Measurements from ENCODE around the gene DMC1.

DNA sequence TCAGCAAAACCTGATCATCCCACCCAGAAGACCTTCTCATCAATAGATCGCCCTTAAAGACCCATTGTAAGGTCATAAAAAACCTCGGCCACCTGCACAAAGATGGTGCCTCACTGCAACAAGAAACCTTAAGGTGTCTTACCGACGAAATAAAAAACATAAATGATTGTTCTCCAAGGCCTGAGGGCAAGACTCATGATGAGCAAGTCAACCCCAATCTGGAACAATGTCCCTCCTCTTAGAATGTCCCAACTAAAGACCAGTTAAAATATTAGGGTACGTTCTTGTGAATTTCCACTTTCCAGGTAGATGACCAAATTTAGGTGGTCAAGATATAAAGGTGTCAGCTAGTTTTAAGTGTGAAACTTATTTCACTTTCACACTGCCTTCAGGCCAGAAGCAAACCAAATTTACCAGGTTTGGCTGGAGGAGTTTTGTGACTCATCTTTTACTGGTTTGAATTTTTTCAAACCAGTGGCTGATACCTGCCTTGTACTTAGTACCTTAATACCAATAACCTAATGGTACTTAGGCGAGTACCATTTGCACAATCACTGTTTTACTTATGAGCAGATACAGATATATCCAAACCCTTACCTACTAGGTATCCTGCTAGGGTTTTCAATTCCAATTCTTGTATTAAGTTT is 87.2 kb downstream of the DMC1 start:
- TF ChIP-seq GLIS3 (CRISPR knock-in tag; IDR thresholded peaks at IDR 0.05) (no peak), PATZ1 (CRISPR knock-in tag; IDR thresholded peaks at IDR 0.05; ENCODE audit: borderline replicate concordance) (no peak), ZC3H10 (CRISPR knock-in tag; IDR thresholded peaks at IDR 0.05) (no peak), CREB5 (CRISPR knock-in tag; IDR thresholded peaks at IDR 0.05; ENCODE audit: low read depth) (no peak), ZFP3 (CRISPR knock-in tag; IDR thresholded peaks at IDR 0.05) (no peak), ISL1 (CRISPR knock-in tag; IDR thresholded peaks at IDR 0.05) (no peak), RARB (CRISPR knock-in tag; IDR thresholded peaks at IDR 0.05) (no peak), ARNTL (CRISPR knock-in tag; IDR thresholded peaks at IDR 0.05; ENCODE audit: borderline replicate concordance, low read depth) (no peak), BACH2 (CRISPR knock-in tag; IDR thresholded peaks at IDR 0.05; ENCODE audit: borderline replicate concordance) (no peak), ZFP30 (CRISPR knock-in tag; IDR thresholded peaks at IDR 0.05) (no peak), TCF4 (CRISPR knock-in tag; IDR thresholded peaks at IDR 0.05; ENCODE audit: borderline replicate concordance) (no peak)
- TF ChIP-seq, protein P1, sequence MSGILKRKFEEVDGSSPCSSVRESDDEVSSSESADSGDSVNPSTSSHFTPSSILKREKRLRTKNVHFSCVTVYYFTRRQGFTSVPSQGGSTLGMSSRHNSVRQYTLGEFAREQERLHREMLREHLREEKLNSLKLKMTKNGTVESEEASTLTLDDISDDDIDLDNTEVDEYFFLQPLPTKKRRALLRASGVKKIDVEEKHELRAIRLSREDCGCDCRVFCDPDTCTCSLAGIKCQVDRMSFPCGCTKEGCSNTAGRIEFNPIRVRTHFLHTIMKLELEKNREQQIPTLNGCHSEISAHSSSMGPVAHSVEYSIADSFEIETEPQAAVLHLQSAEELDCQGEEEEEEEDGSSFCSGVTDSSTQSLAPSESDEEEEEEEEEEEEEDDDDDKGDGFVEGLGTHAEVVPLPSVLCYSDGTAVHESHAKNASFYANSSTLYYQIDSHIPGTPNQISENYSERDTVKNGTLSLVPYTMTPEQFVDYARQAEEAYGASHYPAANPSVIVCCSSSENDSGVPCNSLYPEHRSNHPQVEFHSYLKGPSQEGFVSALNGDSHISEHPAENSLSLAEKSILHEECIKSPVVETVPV (CRISPR knock-in tag; IDR thresholded peaks at IDR 0.05): no peak
- TF ChIP-seq, protein P2, sequence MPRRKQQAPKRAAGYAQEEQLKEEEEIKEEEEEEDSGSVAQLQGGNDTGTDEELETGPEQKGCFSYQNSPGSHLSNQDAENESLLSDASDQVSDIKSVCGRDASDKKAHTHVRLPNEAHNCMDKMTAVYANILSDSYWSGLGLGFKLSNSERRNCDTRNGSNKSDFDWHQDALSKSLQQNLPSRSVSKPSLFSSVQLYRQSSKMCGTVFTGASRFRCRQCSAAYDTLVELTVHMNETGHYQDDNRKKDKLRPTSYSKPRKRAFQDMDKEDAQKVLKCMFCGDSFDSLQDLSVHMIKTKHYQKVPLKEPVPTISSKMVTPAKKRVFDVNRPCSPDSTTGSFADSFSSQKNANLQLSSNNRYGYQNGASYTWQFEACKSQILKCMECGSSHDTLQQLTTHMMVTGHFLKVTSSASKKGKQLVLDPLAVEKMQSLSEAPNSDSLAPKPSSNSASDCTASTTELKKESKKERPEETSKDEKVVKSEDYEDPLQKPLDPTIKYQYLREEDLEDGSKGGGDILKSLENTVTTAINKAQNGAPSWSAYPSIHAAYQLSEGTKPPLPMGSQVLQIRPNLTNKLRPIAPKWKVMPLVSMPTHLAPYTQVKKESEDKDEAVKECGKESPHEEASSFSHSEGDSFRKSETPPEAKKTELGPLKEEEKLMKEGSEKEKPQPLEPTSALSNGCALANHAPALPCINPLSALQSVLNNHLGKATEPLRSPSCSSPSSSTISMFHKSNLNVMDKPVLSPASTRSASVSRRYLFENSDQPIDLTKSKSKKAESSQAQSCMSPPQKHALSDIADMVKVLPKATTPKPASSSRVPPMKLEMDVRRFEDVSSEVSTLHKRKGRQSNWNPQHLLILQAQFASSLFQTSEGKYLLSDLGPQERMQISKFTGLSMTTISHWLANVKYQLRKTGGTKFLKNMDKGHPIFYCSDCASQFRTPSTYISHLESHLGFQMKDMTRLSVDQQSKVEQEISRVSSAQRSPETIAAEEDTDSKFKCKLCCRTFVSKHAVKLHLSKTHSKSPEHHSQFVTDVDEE (CRISPR knock-in tag; IDR thresholded peaks at IDR 0.05): no peak
